Smooth muscle cell (in vitro differentiated cells): Measurements from ENCODE around the gene EVA1A. TPM values are rescaled to one million over a fixed set of nuclear protein-coding genes. Genes with fewer than 3 reads are reported as not detected.
"Not testable (repeated sequence)": the region's sequence is repeated elsewhere in the genome, so short reads cannot be mapped to it uniquely, and the experiment has no call there.

Experiments used
- DNase-seq: peaks from one replicate; lab custom pipeline; 2025; ENCODE audit not compliant: unreplicated experiment; lab: John Stamatoyannopoulos, UW
- H2AFZ ChIP-seq: fragments of 200-600 bp; sonication (generic); 2 replicates; pipeline ENCODE4 v1.6.0; 2016; ENCODE audit warnings: antibody characterized with exemption, low read depth, mild to moderate bottlenecking
- H3F3A ChIP-seq: fragments of 200-600 bp; sonication (generic); 2 replicates; pipeline ENCODE4 v1.6.0; 2017; ENCODE audit warnings: antibody characterized with exemption, low read depth
- H3K27ac ChIP-seq: fragments of 200-600 bp; sonication (generic); 2 replicates; pipeline ENCODE4 v1.5.1; 2016; ENCODE audit warnings: low read depth, mild to moderate bottlenecking
- H3K27me3 ChIP-seq: fragments of 200-600 bp; sonication (generic); 2 replicates; pipeline ENCODE4 v1.6.1; 2016; ENCODE audit warnings: low read depth, mild to moderate bottlenecking
- H3K36me3 ChIP-seq: fragments of 200-600 bp; sonication (generic); 2 replicates; pipeline ENCODE4 v1.5.1; 2016; ENCODE audit warnings: low read depth
- H3K4me1 ChIP-seq: fragments of 200-600 bp; sonication (generic); 2 replicates; pipeline ENCODE4 v1.5.1; 2016; ENCODE audit warnings: low read depth
- H3K4me2 ChIP-seq: fragments of 200-600 bp; sonication (generic); 2 replicates; pipeline ENCODE4 v1.6.0; 2016; ENCODE audit warnings: mild to moderate bottlenecking
- H3K4me3 ChIP-seq: fragments of 200-600 bp; sonication (generic); 2 replicates; pipeline ENCODE4 v1.5.1; 2016; ENCODE audit warnings: mild to moderate bottlenecking
- H3K79me2 ChIP-seq: fragments of 200-600 bp; sonication (generic); 2 replicates; pipeline ENCODE4 v1.6.0; 2016; ENCODE audit warnings: low read depth, mild to moderate bottlenecking
- H3K9ac ChIP-seq: fragments of 200-600 bp; sonication (generic); 2 replicates; pipeline ENCODE4 v1.6.0; 2016; ENCODE audit warnings: low read depth
- H3K9me3 ChIP-seq: fragments of 200-600 bp; sonication (generic); replicated peaks from 2 replicates; pipeline ENCODE4 v1.5.1; 2016; ENCODE audit warnings: low read depth
- H4K20me1 ChIP-seq: fragments of 200-600 bp; sonication (generic); 2 replicates; pipeline ENCODE4 v1.6.0; 2016; ENCODE audit warnings: low read depth
- CTCF ChIP-seq: fragments of 200-600 bp; sonication (generic); IDR thresholded peaks from 2 replicates; pipeline ENCODE4 v1.5.1; 2017; ENCODE audit warnings: borderline replicate concordance, mild to moderate bottlenecking, antibody characterized with exemption; ENCODE audit not compliant: insufficient read depth, poor library complexity, severe bottlenecking
- WGBS: methylation state at CpG from one replicate; pipeline ENCODE4 v1.1.7; 2016; ENCODE audit warnings: low lambda C conversion rate; 5-methylcytosine and 5-hydroxymethylcytosine counted together
- polyA plus RNA-seq: library from polyadenylated mRNA; unstranded; fragments of >200 nt; fragmentation: Nextera tagmentation; extraction: Ambion mirVana; gene quantifications from 2 replicates; pipeline ENCODE4 v1.2.1, GENCODE V29; 2016
- total RNA-seq: library from RNA; depleted of rRNA; stranded (reverse); fragments of >200 nt; gene quantifications from 2 replicates; pipeline ENCODE4 v1.2.3, GENCODE V29; 2014

Gene EVA1A
- total and polyA plus RNA-seq, 2 experiments from 2014 or later: 84.1 to 89.2 TPM

GRCh38 chr2:75484840-75485239, 75.9 kb downstream of the EVA1A start:
- no peaks in the 10 kb centered on the region for H3K4me1 ChIP-seq
- no peaks in the 10 kb centered on the region for H3F3A ChIP-seq
- WGBS: 96% methylated on average over 1 of the region's 1 CpG

GRCh38 chr2:75483878-75484277, 76.9 kb downstream of the EVA1A start:
- H3K27me3 ChIP-seq: no peaks in the 10 kb centered on the region
- H3K9ac ChIP-seq: no peak overlapping the region
- no peak overlapping the region for H3K27ac ChIP-seq
- no peaks in the 10 kb centered on the region for H3K79me2 ChIP-seq
- DNase-seq: no peak
- H4K20me1 ChIP-seq: no peaks in the 10 kb centered on the region
- no peaks in the 10 kb centered on the region for H3K9me3 ChIP-seq
- H3K4me3 ChIP-seq: no peak overlapping the region
- no peaks in the 10 kb centered on the region for H3K4me1 ChIP-seq
- H3K4me2 ChIP-seq: no peak overlapping the region
- TF ChIP-seq CTCF: no peak
- no peaks in the 10 kb centered on the region for H3F3A ChIP-seq
- 71% methylated on average over 6 of the region's 6 CpGs for WGBS
- H2AFZ ChIP-seq: no peak overlapping the region
- no peaks in the 10 kb centered on the region for H3K36me3 ChIP-seq

More at GRCh38 chr2:75484840-75485239, 75.9 kb downstream of the EVA1A start:
- Histone ChIP-seq H2AFZ (no peak overlapping the region), H3K9me3 (no peaks in the 10 kb centered on the region), H3K9ac (no peak overlapping the region), H3K79me2 (no peaks in the 10 kb centered on the region), H4K20me1 (no peaks in the 10 kb centered on the region), H3K4me2 (no peak overlapping the region), H3K27me3 (no peaks in the 10 kb centered on the region), H3K27ac (no peak overlapping the region), H3K4me3 (no peak overlapping the region), H3K36me3 (no peaks in the 10 kb centered on the region)
- TF ChIP-seq CTCF: no peak
- no peak for DNase-seq

DNA sequence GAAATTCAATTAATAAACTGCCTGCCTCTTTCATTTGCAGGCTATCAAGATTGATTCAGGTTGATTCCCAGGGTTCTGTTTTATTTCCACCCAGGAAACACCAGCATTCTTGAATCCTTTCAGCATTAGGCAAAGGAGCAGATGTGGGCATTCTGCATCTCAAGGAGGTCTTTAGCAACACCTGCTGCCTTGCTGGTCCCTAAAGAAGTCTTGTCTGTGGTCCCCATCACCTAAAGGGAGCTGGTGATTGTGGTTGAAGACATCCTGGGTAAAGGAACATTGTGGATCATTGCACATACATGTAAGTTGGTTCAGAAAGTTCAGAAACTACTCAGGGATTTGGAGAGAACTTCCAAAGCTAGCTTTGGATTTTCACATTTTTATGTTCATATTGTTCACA, 78.3 kb downstream of the EVA1A start:
- no peak for TF ChIP-seq CTCF
- H3K79me2 ChIP-seq: no peaks in the 10 kb centered on the region
- H3K4me1 ChIP-seq: no peaks in the 10 kb centered on the region
- no peak overlapping the region for H3K27ac ChIP-seq
- no peak overlapping the region for H3K4me2 ChIP-seq
- no peak overlapping the region for H2AFZ ChIP-seq
- no peaks in the 10 kb centered on the region for H4K20me1 ChIP-seq
- DNase-seq: no peak
- H3K9ac ChIP-seq: no peak overlapping the region
- no peaks in the 10 kb centered on the region for H3K9me3 ChIP-seq
- H3F3A ChIP-seq: no peaks in the 10 kb centered on the region
- no peaks in the 10 kb centered on the region for H3K27me3 ChIP-seq
- no peaks in the 10 kb centered on the region for H3K36me3 ChIP-seq
- no peak overlapping the region for H3K4me3 ChIP-seq

- no peaks in the 10 kb centered on the region for H3F3A ChIP-seq
- H3K36me3 ChIP-seq: no peaks in the 10 kb centered on the region
- H3K9me3 ChIP-seq: no peaks in the 10 kb centered on the region
- no peak for DNase-seq
- no peak overlapping the region for H3K4me3 ChIP-seq
- H4K20me1 ChIP-seq: no peaks in the 10 kb centered on the region
- WGBS: 68% methylated on average over 6 of the region's 6 CpGs
- no peak overlapping the region for H3K9ac ChIP-seq
- no peak overlapping the region for H2AFZ ChIP-seq
- H3K4me2 ChIP-seq: no peak overlapping the region
- peaks cover 5% of the 10 kb centered on the region for H3K4me1 ChIP-seq
- H3K27me3 ChIP-seq: no peaks in the 10 kb centered on the region
- no peak for TF ChIP-seq CTCF
- no peaks in the 10 kb centered on the region for H3K79me2 ChIP-seq
- no peak overlapping the region for H3K27ac ChIP-seq
Observed at GRCh38 chr2:75480971-75481836, 79.5 kb downstream of the EVA1A start.

DNA sequence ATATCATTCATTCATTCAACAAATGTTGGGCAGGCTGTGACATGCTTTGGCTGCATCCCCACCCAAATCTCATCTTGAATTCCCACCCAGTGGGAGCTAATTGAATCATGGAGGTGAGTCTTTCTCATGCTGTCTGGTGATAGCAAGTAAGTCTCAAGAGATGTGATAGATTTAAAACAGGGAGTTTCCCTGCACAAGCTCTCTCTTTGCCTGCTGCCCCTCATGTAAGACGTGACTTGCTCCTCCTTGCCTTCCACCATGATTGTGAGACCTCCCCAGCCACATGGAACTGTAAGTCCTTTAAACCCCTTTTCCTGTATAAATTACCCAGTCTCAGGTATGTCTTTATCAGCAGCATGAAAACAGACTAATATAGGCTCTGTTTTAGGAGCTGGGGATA, 83.0 kb downstream of the EVA1A start:
- H2AFZ ChIP-seq, H3K9ac ChIP-seq, H3K4me2 ChIP-seq, H3K4me3 ChIP-seq, H3K4me1 ChIP-seq, H3K79me2 ChIP-seq, H3K36me3 ChIP-seq, H4K20me1 ChIP-seq, H3K9me3 ChIP-seq, H3K27me3 ChIP-seq, DNase-seq, H3F3A ChIP-seq, H3K27ac ChIP-seq: not testable (repeated sequence)
- 100% methylated on average over 1 of the region's 1 CpG for WGBS
